Panc1 (cell line): ENCODE results near the gene C1QTNF12. TPM values are rescaled to one million over a fixed set of nuclear protein-coding genes. Genes with fewer than 3 reads are reported as not detected.
A peak's percentile ranks its signal among the peaks of the same experiment; 100 is the strongest.

Experiments
- ATAC-seq: fragments of 200-7000 bp; cut with Tn5 transposase; 2 replicates; pipeline ENCODE4 v1.9.1; 2020; ENCODE audit warnings: mild to moderate bottlenecking, moderate library complexity
- BruUV-seq: library from RNA; stranded (reverse); fragments of 400-500 nt; replicated peaks from 2 replicates; lab custom pipeline; 2021; lab: Mats Ljungman, UMichigan
- CTCF ChIA-PET: fragments of 300-600 bp; sonication (Branson Sonifier 250); formaldehyde crosslinking; loops from one replicate; lab custom pipeline; 2022; ENCODE audit warnings: antibody characterized with exemption; lab: Charles Lee
- POLR2A ChIA-PET: fragments of 300-600 bp; sonication (Branson Sonifier 250); formaldehyde crosslinking; loops from one replicate; lab custom pipeline; 2022; ENCODE audit warnings: antibody characterized with exemption; lab: Charles Lee
- DNase-seq: peaks from one replicate; pipeline ENCODE4 v3.0.0-alpha.2; 2010; ENCODE audit warnings: low read depth, low spot score
- H3K27ac ChIP-seq: 2 replicates; pipeline ENCODE4 v1.5.1; 2011; ENCODE audit warnings: mild to moderate bottlenecking, low read length, inconsistent platforms
- H3K27me3 ChIP-seq: fragments of 200-500 bp; sonication (Bioruptor generic); 2 replicates; pipeline ENCODE4 v1.6.0; 2014; ENCODE audit warnings: low read length, inconsistent platforms; ENCODE audit not compliant: control insufficient read depth, insufficient read depth
- H3K36me3 ChIP-seq: fragments of 200-500 bp; sonication (Bioruptor generic); 2 replicates; pipeline ENCODE4 v1.5.1; 2014; ENCODE audit warnings: inconsistent platforms, mild to moderate bottlenecking, low read length, moderate library complexity; ENCODE audit not compliant: control insufficient read depth, insufficient read depth
- H3K4me1 ChIP-seq: 2 replicates; pipeline ENCODE4 v1.5.1; 2011; ENCODE audit warnings: inconsistent platforms, mild to moderate bottlenecking, low read length, moderate library complexity; ENCODE audit not compliant: control insufficient read depth, insufficient read depth
- H3K4me3 ChIP-seq, 2 experiments: 2 replicates each; pipeline ENCODE4 v1.5.1; 2011 to 2012; ENCODE audit warnings: low read depth in 2 of 2, low read length in 2 of 2, mild to moderate bottlenecking in 2 of 2, inconsistent platforms in 1 of 2, moderate library complexity in 1 of 2
- H3K9me3 ChIP-seq: fragments of 200-500 bp; sonication (Bioruptor generic); 2 replicates; pipeline ENCODE4 v1.5.1; 2014; ENCODE audit warnings: low read depth, mild to moderate bottlenecking, inconsistent platforms, low read length, moderate library complexity; ENCODE audit not compliant: control insufficient read depth, insufficient read depth
- CTCF ChIP-seq: fragments of 450-650 bp; IDR thresholded peaks from 2 replicates; pipeline ENCODE4 v1.5.1; 2017; ENCODE audit warnings: mild to moderate bottlenecking
- POLR2AphosphoS5 ChIP-seq: IDR thresholded peaks from 2 replicates; pipeline ENCODE4 v1.6.1; 2012; ENCODE audit warnings: mild to moderate bottlenecking, low read depth, low read length, moderate library complexity
- REST ChIP-seq, 2 experiments: IDR thresholded peaks; 2 replicates each; pipeline ENCODE4 v1.6.1; 2011 to 2012; ENCODE audit warnings: low read depth in 2 of 2, control low read depth in 1 of 2, low read length in 1 of 2, mild to moderate bottlenecking in 1 of 2, moderate library complexity in 1 of 2; ENCODE audit not compliant: insufficient read depth in 1 of 2
- SIN3A ChIP-seq: IDR thresholded peaks from 2 replicates; pipeline ENCODE4 v1.6.1; 2012; ENCODE audit warnings: low read depth, mild to moderate bottlenecking, low read length, moderate library complexity, borderline replicate concordance; ENCODE audit not compliant: insufficient read depth
- TCF7L2 ChIP-seq: IDR thresholded peaks from 2 replicates; pipeline ENCODE4 v1.6.1; 2011; ENCODE audit warnings: mild to moderate bottlenecking, low read depth, low read length, inconsistent platforms
- in situ Hi-C: cut with HindIII; loops from 2 replicates; pipeline ENCODE4 v1.10.0; 2016; ENCODE audit warnings: low sequenced_read_pairs, low pct_unique_long_range_greater_than_20kb
- intact Hi-C: fragments of 100-400 bp; cut with micrococcal nuclease; formaldehyde crosslinking; loops from one replicate; pipeline ENCODE4 v1.10.0; 2022; ENCODE audit not compliant: unreplicated experiment
- total RNA-seq: library from RNA; stranded (reverse); gene quantifications from one replicate; pipeline ENCODE4 v1.2.1, GENCODE V29; 2021; ENCODE audit not compliant: unreplicated experiment

C1QTNF12 gene
- total RNA-seq, 1 experiment from 2014 or later = 41.4 TPM

GRCh38 chr1:1256956-1257871, 10.7 kb upstream of the C1QTNF12 start:
- TF ChIP-seq POLR2AphosphoS5 (no peak), SIN3A (no peak), REST (IDR thresholded peaks at IDR 0.05; ENCODE audit: insufficient read depth in 1 of 2, low read depth in 2 of 2, low read length in 1 of 2) (no peak), CTCF (no peak), TCF7L2 (no peak)
- Histone ChIP-seq H3K9me3 (no peaks in the 10 kb centered on the region), H3K27me3 (no peaks in the 10 kb centered on the region), H3K4me3 (no peak overlapping the region), H3K36me3 (no peaks in the 10 kb centered on the region), H3K27ac (no peak overlapping the region), H3K4me1 (no peaks in the 10 kb centered on the region)
- ATAC-seq (no peak), DNase-seq (no peak)
- ChIA-PET POLR2A (interaction anchor here (0.5 kb wide), 1 partner anchor 154 kb away, joined by 3 read pairs; no protein-coding TSS in a partner anchor), CTCF (interaction anchor here (0.7 kb wide), 1 partner anchor 37 kb away, joined by 12 read pairs; no protein-coding TSS in a partner anchor)
- intact Hi-C loops (no loop called here), in situ Hi-C loops (no loop called here)
- BruUV-seq = no TSS peak

GRCh38 chr1:1255611-1256010, 9.1 kb upstream of the C1QTNF12 start:
- no peaks in the 10 kb centered on the region for H3K9me3 ChIP-seq
- no TSS peak for BruUV-seq
- CTCF ChIA-PET = no interaction called here
- POLR2A ChIA-PET = no interaction called here
- H3K4me1 ChIP-seq = 0 out of 2 replicates have a peak, but pooled peaks cover 2% of the 10 kb centered on the region
- H3K27ac ChIP-seq = no peak overlapping the region
- no peak overlapping the region for H3K4me3 ChIP-seq
- in situ Hi-C loops (no loop called here), intact Hi-C loops (no loop called here)
- ATAC-seq (no peak), DNase-seq (no peak)
- TF ChIP-seq SIN3A = no peak
- H3K36me3 ChIP-seq = no peaks in the 10 kb centered on the region
- H3K27me3 ChIP-seq = no peaks in the 10 kb centered on the region

- in situ Hi-C loops = no loop called here
- TF ChIP-seq POLR2AphosphoS5 (no peak), SIN3A (no peak), TCF7L2 (no peak), CTCF (no peak), REST (IDR thresholded peaks at IDR 0.05; ENCODE audit: insufficient read depth in 1 of 2, low read depth in 2 of 2, low read length in 1 of 2) (no peak)
- intact Hi-C loops = no loop called here
- 0 out of 2 replicates have a peak, but pooled peaks cover 4% of the 10 kb centered on the region for H3K4me1 ChIP-seq
- no peaks in the 10 kb centered on the region for H3K9me3 ChIP-seq
- H3K36me3 ChIP-seq = no peaks in the 10 kb centered on the region
- DNase-seq = no peak
- CTCF ChIA-PET = no interaction called here
- H3K27me3 ChIP-seq = no peaks in the 10 kb centered on the region
- no peak for ATAC-seq
- H3K4me3 ChIP-seq = no peak overlapping the region
- TSS peak; percentile 64 for BruUV-seq
- H3K27ac ChIP-seq = no peak overlapping the region
- POLR2A ChIA-PET = no interaction called here
Measured at GRCh38 chr1:1255078-1255477, 8.6 kb upstream of the C1QTNF12 start.
